Liver (tissue), 9 donors: ENCODE data around the gene F13B. TPM values are rescaled to one million over a fixed set of nuclear protein-coding genes. Genes with fewer than 3 reads are reported as not detected.

Source experiments
- DNase-seq: peaks from one replicate; pipeline ENCODE4 v3.0.0-alpha.2; 2017; ENCODE audit warnings: low spot score
- H3K27ac ChIP-seq, 2 donors: one replicate each; pipeline ENCODE4 v1.7.0; 2013; ENCODE audit warnings: inconsistent platforms in 2 of 2, low read length in 2 of 2, control low read depth in 1 of 2, low read depth in 1 of 2, mild to moderate bottlenecking in 1 of 2
- H3K27me3 ChIP-seq, 4 donors: one replicate each; pipeline versions ENCODE4 v1.6.1 to v1.7.0; 2013; ENCODE audit warnings: low read length in 3 of 4, inconsistent platforms in 1 of 4, mild to moderate bottlenecking in 1 of 4, moderate library complexity in 1 of 4; ENCODE audit not compliant: control insufficient read depth in 4 of 4, insufficient read depth in 4 of 4
- H3K36me3 ChIP-seq, 4 donors: one replicate each; pipeline versions ENCODE4 v1.6.1 to v1.7.0; 2013; ENCODE audit warnings: low read length in 3 of 4, mild to moderate bottlenecking in 3 of 4, low read depth in 1 of 4, moderate library complexity in 1 of 4; ENCODE audit not compliant: control insufficient read depth in 4 of 4, insufficient read depth in 3 of 4
- H3K4me1 ChIP-seq, 4 donors: one replicate each; pipeline versions ENCODE4 v1.6.1 to v1.7.0; 2013; ENCODE audit warnings: low read length in 3 of 4, mild to moderate bottlenecking in 3 of 4, moderate library complexity in 1 of 4; ENCODE audit not compliant: control insufficient read depth in 4 of 4, insufficient read depth in 4 of 4
- H3K4me3 ChIP-seq, 3 donors: one replicate each; pipeline versions ENCODE4 v1.6.1 to v1.7.0; 2013; ENCODE audit warnings: low read length in 3 of 3, control low read depth in 1 of 3, low read depth in 1 of 3, mild to moderate bottlenecking in 1 of 3
- H3K9ac ChIP-seq, 2 donors: one replicate each; pipeline ENCODE4 v1.7.0; 2013; ENCODE audit warnings: low read length in 2 of 2, mild to moderate bottlenecking in 2 of 2, moderate library complexity in 2 of 2, control low read depth in 1 of 2, low read depth in 1 of 2
- H3K9me3 ChIP-seq, 4 donors: one replicate each; pipeline versions ENCODE4 v1.6.1 to v1.7.0; 2013; ENCODE audit warnings: low read length in 3 of 4; ENCODE audit not compliant: control insufficient read depth in 4 of 4
- ATF3 ChIP-seq: IDR thresholded peaks from 2 replicates; pipeline ENCODE4 v1.6.1; 2016; ENCODE audit warnings: antibody characterized with exemption
- EGR1 ChIP-seq, 2 donors: IDR thresholded peaks; 2 replicates each; pipeline ENCODE4 v1.6.1; 2016 to 2018; ENCODE audit warnings: antibody characterized with exemption in 2 of 2, low read depth in 2 of 2
- FOXA1 ChIP-seq: IDR thresholded peaks from 2 replicates; pipeline ENCODE4 v1.6.1; 2016; ENCODE audit warnings: antibody characterized with exemption
- FOXA2 ChIP-seq: IDR thresholded peaks from 2 replicates; pipeline ENCODE4 v1.6.1; 2016; ENCODE audit warnings: antibody characterized with exemption
- GABPA ChIP-seq, 2 donors: IDR thresholded peaks in 1 of 2; conservative IDR thresholded peaks in 1 of 2; 2 replicates each; pipeline ENCODE4 v1.6.1; 2016; ENCODE audit warnings: antibody characterized with exemption in 2 of 2, mild to moderate bottlenecking in 1 of 2, moderate library complexity in 1 of 2
- HNF4A ChIP-seq, 2 donors: conservative IDR thresholded peaks; 2 replicates each; pipeline ENCODE4 v1.6.1; 2016; ENCODE audit warnings: antibody characterized with exemption in 2 of 2, mild to moderate bottlenecking in 2 of 2
- HNF4G ChIP-seq: IDR thresholded peaks from 2 replicates; pipeline ENCODE4 v1.6.1; 2016; ENCODE audit warnings: antibody characterized with exemption
- JUND ChIP-seq, 2 donors: IDR thresholded peaks; 2 replicates each; pipeline ENCODE4 v1.6.1; 2016; ENCODE audit warnings: antibody characterized with exemption in 2 of 2
- NR2F2 ChIP-seq: IDR thresholded peaks from 2 replicates; pipeline ENCODE4 v1.6.1; 2016; ENCODE audit warnings: antibody characterized with exemption
- RAD21 ChIP-seq, 2 donors: IDR thresholded peaks; 2 replicates each; pipeline ENCODE4 v1.6.1; 2016; ENCODE audit warnings: antibody characterized with exemption in 2 of 2, mild to moderate bottlenecking in 2 of 2
- REST ChIP-seq: IDR thresholded peaks from 2 replicates; pipeline ENCODE4 v1.6.1; 2016; ENCODE audit warnings: antibody characterized with exemption, mild to moderate bottlenecking
- RXRA ChIP-seq, 2 donors: IDR thresholded peaks; 2 replicates each; pipeline ENCODE4 v1.6.1; 2017 to 2018; ENCODE audit warnings: antibody characterized with exemption in 2 of 2, mild to moderate bottlenecking in 1 of 2
- SP1 ChIP-seq: IDR thresholded peaks from 2 replicates; pipeline ENCODE4 v1.6.1; 2018; ENCODE audit warnings: antibody characterized with exemption, mild to moderate bottlenecking
- TAF1 ChIP-seq: conservative IDR thresholded peaks from 2 replicates; pipeline ENCODE4 v1.6.1; 2016; ENCODE audit warnings: antibody characterized with exemption, mild to moderate bottlenecking
- YY1 ChIP-seq: IDR thresholded peaks from 2 replicates; pipeline ENCODE4 v1.6.1; 2016; ENCODE audit warnings: antibody characterized with exemption, mild to moderate bottlenecking
- ZBTB33 ChIP-seq: IDR thresholded peaks from 2 replicates; pipeline ENCODE4 v1.6.1; 2016; ENCODE audit warnings: antibody characterized with exemption
- WGBS: extraction: QIAGEN DNeasy Blood & Tissue Kit; methylation state at CpG from one replicate; pipeline ENCODE4 v1.1.7; 2013; 5-methylcytosine and 5-hydroxymethylcytosine counted together
- polyA plus RNA-seq, 2 donors: library from polyadenylated mRNA; stranded (reverse) in 1 of 2; unstranded in 1 of 2; fragments of 200-250 nt in 1 of 2; fragments of >200 nt in 1 of 2; fragmentation: Nextera tagmentation in 1 of 2; extraction: Ambion mirVana in 1 of 2; gene quantifications; one replicate each; pipeline versions ENCODE4 v1.2.1 to v1.2.3, GENCODE V29; 2013 to 2015
- total RNA-seq, 2 donors: library from RNA; depleted of rRNA; stranded (reverse); fragments of >200 nt; gene quantifications; one replicate each; pipeline ENCODE4 v1.2.3, GENCODE V29; 2014
- TF ChIP-seq, protein P1 (sequence below): IDR thresholded peaks from 2 replicates; pipeline ENCODE4 v1.6.1; 2016; ENCODE audit warnings: antibody characterized with exemption
- TF ChIP-seq, protein P2 (sequence below): fragments of 150-350 bp; IDR thresholded peaks from 2 replicates; pipeline ENCODE4 v1.5.1; 2017; ENCODE audit warnings: improper control_type of control experiment, low read depth, low read length; ENCODE audit not compliant: missing input control
- donor health status: healthy.
- donor health status: healthy.
- donor health status: healthy.
- donor health status: healthy.
- donor health status: healthy.

Gene F13B
- total and polyA plus RNA-seq, 4 donors, result 42.3 to 194 (median 80.2) TPM

- Histone ChIP-seq H3K4me3 (no peak overlapping the region), H3K27ac (no peak overlapping the region), H3K9me3 (no peaks in the 10 kb centered on the region), H3K4me1 (no peaks in the 10 kb centered on the region), H3K9ac (no peak overlapping the region), H3K36me3 (no peaks in the 10 kb centered on the region), H3K27me3 (no peaks in the 10 kb centered on the region)
- WGBS, result 95% methylated on average over 3 of the region's 3 CpGs
- TF ChIP-seq ZBTB33 (no peak), ATF3 (no peak), RXRA (IDR thresholded peaks at IDR 0.05) (no peak), HNF4A (conservative IDR thresholded peaks at IDR 0.05) (no peak), NR2F2 (no peak), GABPA (IDR thresholded peaks at IDR 0.05 in 1 of 2, conservative IDR thresholded peaks at IDR 0.05 in 1 of 2) (no peak), JUND (IDR thresholded peaks at IDR 0.05) (no peak), FOXA1 (no peak), YY1 (no peak), TAF1 (no peak), RAD21 (IDR thresholded peaks at IDR 0.05) (no peak), FOXA2 (no peak), REST (no peak), HNF4G (no peak), EGR1 (IDR thresholded peaks at IDR 0.05; ENCODE audit: low read depth in 2 of 2) (no peak), SP1 (no peak)
- TF ChIP-seq, protein P1, sequence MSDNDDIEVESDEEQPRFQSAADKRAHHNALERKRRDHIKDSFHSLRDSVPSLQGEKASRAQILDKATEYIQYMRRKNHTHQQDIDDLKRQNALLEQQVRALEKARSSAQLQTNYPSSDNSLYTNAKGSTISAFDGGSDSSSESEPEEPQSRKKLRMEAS, result no peak
- TF ChIP-seq, protein P2, sequence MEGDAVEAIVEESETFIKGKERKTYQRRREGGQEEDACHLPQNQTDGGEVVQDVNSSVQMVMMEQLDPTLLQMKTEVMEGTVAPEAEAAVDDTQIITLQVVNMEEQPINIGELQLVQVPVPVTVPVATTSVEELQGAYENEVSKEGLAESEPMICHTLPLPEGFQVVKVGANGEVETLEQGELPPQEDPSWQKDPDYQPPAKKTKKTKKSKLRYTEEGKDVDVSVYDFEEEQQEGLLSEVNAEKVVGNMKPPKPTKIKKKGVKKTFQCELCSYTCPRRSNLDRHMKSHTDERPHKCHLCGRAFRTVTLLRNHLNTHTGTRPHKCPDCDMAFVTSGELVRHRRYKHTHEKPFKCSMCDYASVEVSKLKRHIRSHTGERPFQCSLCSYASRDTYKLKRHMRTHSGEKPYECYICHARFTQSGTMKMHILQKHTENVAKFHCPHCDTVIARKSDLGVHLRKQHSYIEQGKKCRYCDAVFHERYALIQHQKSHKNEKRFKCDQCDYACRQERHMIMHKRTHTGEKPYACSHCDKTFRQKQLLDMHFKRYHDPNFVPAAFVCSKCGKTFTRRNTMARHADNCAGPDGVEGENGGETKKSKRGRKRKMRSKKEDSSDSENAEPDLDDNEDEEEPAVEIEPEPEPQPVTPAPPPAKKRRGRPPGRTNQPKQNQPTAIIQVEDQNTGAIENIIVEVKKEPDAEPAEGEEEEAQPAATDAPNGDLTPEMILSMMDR, result no peak
- no peak for DNase-seq
These were observed 34.9 kb upstream of the F13B start for GRCh38 chr1:197101978-197102377.

GRCh38 chr1:197100677-197101076 lies 33.6 kb upstream of the F13B start:
- Histone ChIP-seq H3K36me3 (no peaks in the 10 kb centered on the region), H3K27ac (no peak overlapping the region), H3K9me3 (no peaks in the 10 kb centered on the region), H3K9ac (no peak overlapping the region), H3K4me1 (no peaks in the 10 kb centered on the region), H3K27me3 (no peaks in the 10 kb centered on the region), H3K4me3 (no peak overlapping the region)
- DNase-seq, result no peak
- WGBS, result 94% methylated on average over 3 of the region's 3 CpGs
- no peak for TF ChIP-seq HNF4A (conservative IDR thresholded peaks at IDR 0.05)
- TF ChIP-seq ATF3, result no peak
- TF ChIP-seq, protein P1, result no peak
- TF ChIP-seq RXRA (IDR thresholded peaks at IDR 0.05), result no peak
- no peak for TF ChIP-seq YY1
- no peak for TF ChIP-seq FOXA1
- no peak for TF ChIP-seq REST
- TF ChIP-seq FOXA2, result no peak
- TF ChIP-seq RAD21 (IDR thresholded peaks at IDR 0.05), result no peak
- TF ChIP-seq EGR1 (IDR thresholded peaks at IDR 0.05; ENCODE audit: low read depth in 2 of 2), result no peak
- TF ChIP-seq TAF1, result no peak
- TF ChIP-seq HNF4G, result no peak
